A673 (cell line): ENCODE measurements around the gene CHRNE. TPM values are rescaled to one million over a fixed set of nuclear protein-coding genes. Genes with fewer than 3 reads are reported as not detected.
A peak's percentile ranks its signal among the peaks of the same experiment; 100 is the strongest.

Experiments used
- BruUV-seq: library from RNA; stranded (reverse); fragments of 400-500 nt; replicated peaks from 2 replicates; lab custom pipeline; 2021; lab: Mats Ljungman, UMichigan
- CTCF ChIA-PET: fragments of 300-600 bp; sonication (Branson Sonifier 250); formaldehyde crosslinking; loops from one replicate; lab custom pipeline; 2022; ENCODE audit warnings: antibody characterized with exemption; lab: Charles Lee
- POLR2A ChIA-PET: fragments of 300-600 bp; sonication (Branson Sonifier 250); formaldehyde crosslinking; loops from one replicate; lab custom pipeline; 2022; ENCODE audit warnings: antibody characterized with exemption; ENCODE audit not compliant: low non-redundant PET; lab: Charles Lee
- DNase-seq: peaks from one replicate; pipeline ENCODE4 v3.0.0-alpha.2; 2015; ENCODE audit warnings: low spot score
- H3K27ac ChIP-seq: fragments of 200-600 bp; sonication (generic); 2 replicates; pipeline ENCODE4 v1.5.1; 2016; ENCODE audit warnings: mixed run types, low read depth, mild to moderate bottlenecking, mixed read lengths, antibody characterized with exemption, low read length; ENCODE audit not compliant: poor library complexity, severe bottlenecking
- H3K27me3 ChIP-seq: fragments of 200-600 bp; sonication (generic); replicated peaks from 2 replicates; pipeline ENCODE4 v1.6.1; 2017; ENCODE audit warnings: mixed run types, low read depth, mild to moderate bottlenecking, mixed read lengths, antibody characterized with exemption, low read length; ENCODE audit not compliant: insufficient read depth, poor library complexity
- H3K36me3 ChIP-seq: fragments of 200-600 bp; sonication (generic); 2 replicates; pipeline ENCODE4 v1.6.1; 2016; ENCODE audit warnings: mixed run types, mild to moderate bottlenecking, mixed read lengths, antibody characterized with exemption, low read length; ENCODE audit not compliant: insufficient read depth, poor library complexity, severe bottlenecking
- H3K4me1 ChIP-seq: fragments of 200-600 bp; sonication (generic); 2 replicates; pipeline ENCODE4 v1.6.1; 2017; ENCODE audit warnings: mixed run types, mild to moderate bottlenecking, mixed read lengths, antibody characterized with exemption, low read length; ENCODE audit not compliant: insufficient read depth, poor library complexity, severe bottlenecking
- H3K4me3 ChIP-seq: fragments of 200-600 bp; sonication (generic); 2 replicates; pipeline ENCODE4 v1.5.1; 2016; ENCODE audit warnings: low read depth, mixed run types, mild to moderate bottlenecking, mixed read lengths, low read length; ENCODE audit not compliant: poor library complexity, severe bottlenecking
- H3K9me3 ChIP-seq: fragments of 200-600 bp; sonication (generic); 2 replicates; pipeline ENCODE4 v1.6.1; 2016; ENCODE audit warnings: mixed run types, low read depth, mild to moderate bottlenecking, mixed read lengths, antibody characterized with exemption, low read length; ENCODE audit not compliant: poor library complexity, severe bottlenecking
- CTCF ChIP-seq: fragments of 300-800, 200-600 bp; sonication (generic); conservative IDR thresholded peaks from 2 replicates; pipeline ENCODE4 v1.5.1; 2017; ENCODE audit warnings: low read depth, mild to moderate bottlenecking, antibody characterized with exemption, low read length, moderate library complexity, mixed read lengths
- EZH2 ChIP-seq: fragments of 200-600 bp; sonication (generic); IDR thresholded peaks from 2 replicates; pipeline ENCODE4 v1.6.1; 2017; ENCODE audit warnings: borderline replicate concordance, low read depth, mild to moderate bottlenecking, mixed read lengths, antibody characterized with exemption, low read length; ENCODE audit not compliant: poor library complexity, severe bottlenecking
- intact Hi-C: fragments of 100-400 bp; cut with micrococcal nuclease; formaldehyde crosslinking; loops from one replicate; pipeline ENCODE4 v1.10.0; 2022; ENCODE audit not compliant: unreplicated experiment
- total RNA-seq: library from RNA; stranded (reverse); gene quantifications from 2 replicates; pipeline ENCODE4 v1.2.3, GENCODE V29; 2021

Gene CHRNE
- total RNA-seq, 1 experiment from 2014 or later, result 0.21 TPM

GRCh38 chr17:4939546-4939795 lies 36.6 kb upstream of the CHRNE start:
- POLR2A ChIA-PET, result interaction anchor here (0.6 kb wide), 2 partner anchors 10 to 29 kb away, joined by 3 read pairs; no protein-coding TSS in a partner anchor
- intact Hi-C loops, result no loop called here
- BruUV-seq, result no TSS peak

GRCh38 chr17:4938688-4939545 lies 36.0 kb upstream of the CHRNE start:
- Histone ChIP-seq H3K27me3 (no peaks in the 10 kb centered on the region), H3K27ac (peak overlapping the region; percentile 94), H3K4me3 (peak overlapping the region; percentile 75), H3K4me1 (peaks cover 15% of the 10 kb centered on the region), H3K36me3 (peaks cover 29% of the 10 kb centered on the region), H3K9me3 (no peaks in the 10 kb centered on the region)
- TF ChIP-seq CTCF, result no peak
- TF ChIP-seq EZH2, result no peak
- POLR2A ChIA-PET, result interaction anchor here (0.6 kb wide), 1 partner anchor 29 kb away, joined by 3 read pairs; no protein-coding TSS in a partner anchor
- BruUV-seq, result TSS peak; percentile 13
- CTCF ChIA-PET, result interaction anchor here (0.7 kb wide), 1 partner anchor 36 kb away, joined by 4 read pairs; the partner anchor contains the start of gene CHRNE
- intact Hi-C loops, result no loop called here
- no peak for DNase-seq

More at GRCh38 chr17:4939546-4939795, 36.6 kb upstream of the CHRNE start:
- Histone ChIP-seq H3K27ac (peak overlapping the region; percentile 94), H3K4me3 (peak overlapping the region; percentile 75), H3K27me3 (no peaks in the 10 kb centered on the region), H3K9me3 (no peaks in the 10 kb centered on the region), H3K36me3 (peaks cover 34% of the 10 kb centered on the region), H3K4me1 (peaks cover 18% of the 10 kb centered on the region)
- TF ChIP-seq CTCF (no peak), EZH2 (no peak)
- CTCF ChIA-PET, result interaction anchor here (0.7 kb wide), 1 partner anchor 36 kb away, joined by 4 read pairs; the partner anchor contains the start of gene CHRNE
- no peak for DNase-seq

GRCh38 chr17:4938069-4938491 lies 35.2 kb upstream of the CHRNE start:
- no peak for DNase-seq
- Histone ChIP-seq H3K27me3 (no peaks in the 10 kb centered on the region), H3K27ac (peak overlapping the region; percentile 94), H3K4me1 (peaks cover 15% of the 10 kb centered on the region), H3K36me3 (peaks cover 21% of the 10 kb centered on the region), H3K9me3 (no peaks in the 10 kb centered on the region), H3K4me3 (no peak overlapping the region)
- ChIA-PET POLR2A (no interaction called here), CTCF (no interaction called here)
- no TSS peak for BruUV-seq
- intact Hi-C loops, result no loop called here
- TF ChIP-seq CTCF (no peak), EZH2 (no peak)
